SU-DHL-6 (cell line): Measurements from ENCODE around the gene CCDC60.

Experiments
- H2AFZ ChIP-seq: fragments of 200-600 bp; sonication (generic); 2 replicates; pipeline ENCODE4 v1.6.1; 2014; ENCODE audit warnings: low read depth, mild to moderate bottlenecking, moderate library complexity, mixed read lengths, antibody characterized with exemption, low read length; ENCODE audit not compliant: severe bottlenecking
- H3F3A ChIP-seq: fragments of 200-600 bp; shearing (Covaris generic); 2 replicates; pipeline ENCODE4 v1.6.0; 2016; ENCODE audit warnings: antibody characterized with exemption, mild to moderate bottlenecking; ENCODE audit not compliant: insufficient read depth
- H3K27ac ChIP-seq: fragments of 200-600 bp; sonication (generic); 2 replicates; pipeline ENCODE4 v1.5.1; 2016; ENCODE audit warnings: low read depth, mild to moderate bottlenecking, low read length, moderate library complexity, mixed read lengths
- H3K27me3 ChIP-seq: fragments of 200-600 bp; sonication (generic), shearing (Covaris generic); 2 replicates; pipeline ENCODE4 v1.6.0; 2014; ENCODE audit warnings: mild to moderate bottlenecking, low read length
- H3K36me3 ChIP-seq: fragments of 200-600 bp; sonication (generic); 2 replicates; pipeline ENCODE4 v1.6.1; 2014; ENCODE audit warnings: mild to moderate bottlenecking, low read length, mixed read lengths
- H3K4me2 ChIP-seq: fragments of 300-600, 200-600 bp; shearing (Covaris generic), sonication (generic); 2 replicates; pipeline ENCODE4 v1.6.0; 2014; ENCODE audit warnings: low read length, low read depth, mild to moderate bottlenecking; ENCODE audit not compliant: poor library complexity, severe bottlenecking
- H3K4me3 ChIP-seq: fragments of 200-600 bp; sonication (generic); 2 replicates; pipeline ENCODE4 v1.5.1; 2014; ENCODE audit warnings: antibody characterized with exemption, low read length, mild to moderate bottlenecking, mixed read lengths; ENCODE audit not compliant: insufficient read depth, poor library complexity, severe bottlenecking
- H3K79me2 ChIP-seq: fragments of 200-600 bp; sonication (generic); 2 replicates; pipeline ENCODE4 v1.6.1; 2014; ENCODE audit warnings: mild to moderate bottlenecking, low read length, moderate library complexity; ENCODE audit not compliant: insufficient read depth
- H3K9ac ChIP-seq: fragments of 200-600 bp; sonication (generic); 2 replicates; pipeline ENCODE4 v1.7.0; 2014; ENCODE audit warnings: mild to moderate bottlenecking, low read length
- H3K9me2 ChIP-seq: fragments of 200-600 bp; sonication (generic); replicated peaks from 2 replicates; pipeline ENCODE4 v1.6.1; 2014; ENCODE audit warnings: low read length; ENCODE audit not compliant: insufficient read depth
- H3K9me3 ChIP-seq: fragments of 200-600 bp; sonication (generic); 2 replicates; pipeline ENCODE4 v1.6.1; 2014; ENCODE audit warnings: low read length, mixed read lengths; ENCODE audit not compliant: insufficient read depth
- H4K20me1 ChIP-seq: fragments of 200-600 bp; sonication (generic); 2 replicates; pipeline ENCODE4 v1.6.1; 2014; ENCODE audit warnings: low read depth, mild to moderate bottlenecking, antibody characterized with exemption, low read length, moderate library complexity, mixed read lengths
- CTCF ChIP-seq: fragments of 200-600 bp; sonication (generic); IDR thresholded peaks from one replicate; pipeline ENCODE4 v1.5.1; 2017; ENCODE audit warnings: antibody characterized with exemption, mild to moderate bottlenecking, low read length, moderate library complexity; ENCODE audit not compliant: insufficient read depth, poor library complexity, severe bottlenecking
- EZH2phosphoT487 ChIP-seq: fragments of 200-600 bp; sonication (generic), shearing (Covaris generic); conservative IDR thresholded peaks from 2 replicates; pipeline ENCODE4 v1.6.1; 2018; ENCODE audit warnings: mild to moderate bottlenecking, antibody characterized with exemption, low read length, moderate library complexity, mixed read lengths

Gene CCDC60

GRCh38 chr12:119432949-119433348, 98.4 kb downstream of the CCDC60 start:
- H3K36me3 ChIP-seq, result no peaks in the 10 kb centered on the region
- no peak overlapping the region for H3K27ac ChIP-seq
- H3K9me3 ChIP-seq, result no peaks in the 10 kb centered on the region
- no peaks in the 10 kb centered on the region for H3K9me2 ChIP-seq
- no peaks in the 10 kb centered on the region for H3F3A ChIP-seq
- H4K20me1 ChIP-seq, result no peaks in the 10 kb centered on the region
- H3K79me2 ChIP-seq, result no peaks in the 10 kb centered on the region
- no peak overlapping the region for H3K9ac ChIP-seq
- no peak overlapping the region for H3K4me2 ChIP-seq
- TF ChIP-seq CTCF (no peak), EZH2phosphoT487 (no peak)
- no peaks in the 10 kb centered on the region for H3K27me3 ChIP-seq
- H2AFZ ChIP-seq, result no peak overlapping the region
- H3K4me3 ChIP-seq, result no peak overlapping the region

- Histone ChIP-seq H3F3A (no peaks in the 10 kb centered on the region), H3K9me3 (no peaks in the 10 kb centered on the region), H3K27ac (no peak overlapping the region), H3K9me2 (no peaks in the 10 kb centered on the region), H3K36me3 (no peaks in the 10 kb centered on the region), H3K4me3 (no peak overlapping the region), H4K20me1 (no peaks in the 10 kb centered on the region), H3K27me3 (no peaks in the 10 kb centered on the region), H2AFZ (no peak overlapping the region), H3K4me2 (no peak overlapping the region), H3K9ac (no peak overlapping the region), H3K79me2 (no peaks in the 10 kb centered on the region)
- TF ChIP-seq EZH2phosphoT487, result no peak
- no peak for TF ChIP-seq CTCF
These were observed 106.4 kb downstream of the CCDC60 start for GRCh38 chr12:119440803-119441360.

GRCh38 chr12:119444462-119445044, 110.0 kb downstream of the CCDC60 start:
- no peak overlapping the region for H3K9ac ChIP-seq
- no peaks in the 10 kb centered on the region for H3F3A ChIP-seq
- no peaks in the 10 kb centered on the region for H3K27me3 ChIP-seq
- TF ChIP-seq EZH2phosphoT487 (no peak), CTCF (peak; percentile 96)
- no peak overlapping the region for H3K27ac ChIP-seq
- no peak overlapping the region for H3K4me3 ChIP-seq
- no peak overlapping the region for H2AFZ ChIP-seq
- no peaks in the 10 kb centered on the region for H3K9me2 ChIP-seq
- no peaks in the 10 kb centered on the region for H3K79me2 ChIP-seq
- H3K4me2 ChIP-seq, result no peak overlapping the region
- no peaks in the 10 kb centered on the region for H3K36me3 ChIP-seq
- no peaks in the 10 kb centered on the region for H4K20me1 ChIP-seq
- H3K9me3 ChIP-seq, result no peaks in the 10 kb centered on the region
